GM23338 (cell line): ENCODE data around the gene SMG9.

Experiments used
- CREB1 ChIP-seq: fragments of 250-450 bp; sonication (Bioruptor Pico); IDR thresholded peaks from 2 replicates; pipeline ENCODE4 v1.5.0; 2020; ENCODE audit warnings: low read depth, mild to moderate bottlenecking, moderate library complexity
- ETS1 ChIP-seq: IDR thresholded peaks from 2 replicates; pipeline ENCODE4 v1.6.1; 2016; ENCODE audit warnings: antibody characterized with exemption
- EZH2 ChIP-seq: fragments of 200-600 bp; sonication (generic); IDR thresholded peaks from one replicate; pipeline ENCODE4 v1.8.0; 2017; ENCODE audit warnings: antibody characterized with exemption, mild to moderate bottlenecking, low read depth; ENCODE audit not compliant: unreplicated experiment
- EZH2phosphoT487 ChIP-seq: fragments of 200-600 bp; sonication (generic); IDR thresholded peaks from one replicate; pipeline ENCODE4 v1.8.1; 2018; ENCODE audit warnings: antibody characterized with exemption; ENCODE audit not compliant: unreplicated experiment
- NANOG ChIP-seq: IDR thresholded peaks from 2 replicates; pipeline ENCODE4 v1.6.1; 2016; ENCODE audit warnings: antibody characterized with exemption, borderline replicate concordance
- POLR2AphosphoS5 ChIP-seq: IDR thresholded peaks from 2 replicates; pipeline ENCODE4 v1.6.1; 2016; ENCODE audit warnings: antibody characterized with exemption, low read depth
- TF ChIP-seq, protein P1 (sequence below), 2 experiments: fragments of 200-600 bp in 1 of 2; sonication (generic) in 1 of 2; conservative IDR thresholded peaks; 2 replicates each; pipeline versions ENCODE4 v1.5.1 to v1.6.1; 2016 to 2017; ENCODE audit warnings: antibody characterized with exemption in 2 of 2, low read depth in 2 of 2, mild to moderate bottlenecking in 2 of 2, moderate library complexity in 1 of 2
- TF ChIP-seq, protein P2 (sequence below): IDR thresholded peaks from one replicate; pipeline ENCODE4 v1.6.1; 2018; ENCODE audit warnings: antibody characterized with exemption; ENCODE audit not compliant: unreplicated experiment

DNA sequence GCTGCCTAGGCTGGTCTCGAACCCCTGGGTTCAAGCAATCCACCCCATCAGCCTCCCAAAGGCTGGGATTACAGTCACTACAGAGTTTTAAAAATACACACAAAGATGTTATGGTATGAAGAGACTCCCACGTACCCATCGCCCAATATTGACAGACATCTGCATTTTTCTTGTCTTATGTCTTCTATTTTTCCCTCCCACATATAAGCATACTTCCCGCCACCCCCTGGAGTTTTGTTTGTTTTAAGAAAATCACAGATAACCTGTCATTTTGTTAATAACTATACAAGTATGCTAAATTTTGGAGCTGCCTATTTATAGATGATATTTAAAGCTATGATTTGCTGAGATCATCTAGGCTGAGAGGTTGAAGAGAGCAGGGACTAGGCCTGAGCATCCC is 6.2 kb upstream of the SMG9 start:
- TF ChIP-seq, protein P1, sequence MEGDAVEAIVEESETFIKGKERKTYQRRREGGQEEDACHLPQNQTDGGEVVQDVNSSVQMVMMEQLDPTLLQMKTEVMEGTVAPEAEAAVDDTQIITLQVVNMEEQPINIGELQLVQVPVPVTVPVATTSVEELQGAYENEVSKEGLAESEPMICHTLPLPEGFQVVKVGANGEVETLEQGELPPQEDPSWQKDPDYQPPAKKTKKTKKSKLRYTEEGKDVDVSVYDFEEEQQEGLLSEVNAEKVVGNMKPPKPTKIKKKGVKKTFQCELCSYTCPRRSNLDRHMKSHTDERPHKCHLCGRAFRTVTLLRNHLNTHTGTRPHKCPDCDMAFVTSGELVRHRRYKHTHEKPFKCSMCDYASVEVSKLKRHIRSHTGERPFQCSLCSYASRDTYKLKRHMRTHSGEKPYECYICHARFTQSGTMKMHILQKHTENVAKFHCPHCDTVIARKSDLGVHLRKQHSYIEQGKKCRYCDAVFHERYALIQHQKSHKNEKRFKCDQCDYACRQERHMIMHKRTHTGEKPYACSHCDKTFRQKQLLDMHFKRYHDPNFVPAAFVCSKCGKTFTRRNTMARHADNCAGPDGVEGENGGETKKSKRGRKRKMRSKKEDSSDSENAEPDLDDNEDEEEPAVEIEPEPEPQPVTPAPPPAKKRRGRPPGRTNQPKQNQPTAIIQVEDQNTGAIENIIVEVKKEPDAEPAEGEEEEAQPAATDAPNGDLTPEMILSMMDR (conservative IDR thresholded peaks at IDR 0.05; ENCODE audit: low read depth in 2 of 2): no peak
- TF ChIP-seq EZH2 (no peak), POLR2AphosphoS5 (no peak), EZH2phosphoT487 (no peak), CREB1 (CRISPR knock-in tag) (no peak), NANOG (no peak), ETS1 (no peak)
- TF ChIP-seq, protein P2, sequence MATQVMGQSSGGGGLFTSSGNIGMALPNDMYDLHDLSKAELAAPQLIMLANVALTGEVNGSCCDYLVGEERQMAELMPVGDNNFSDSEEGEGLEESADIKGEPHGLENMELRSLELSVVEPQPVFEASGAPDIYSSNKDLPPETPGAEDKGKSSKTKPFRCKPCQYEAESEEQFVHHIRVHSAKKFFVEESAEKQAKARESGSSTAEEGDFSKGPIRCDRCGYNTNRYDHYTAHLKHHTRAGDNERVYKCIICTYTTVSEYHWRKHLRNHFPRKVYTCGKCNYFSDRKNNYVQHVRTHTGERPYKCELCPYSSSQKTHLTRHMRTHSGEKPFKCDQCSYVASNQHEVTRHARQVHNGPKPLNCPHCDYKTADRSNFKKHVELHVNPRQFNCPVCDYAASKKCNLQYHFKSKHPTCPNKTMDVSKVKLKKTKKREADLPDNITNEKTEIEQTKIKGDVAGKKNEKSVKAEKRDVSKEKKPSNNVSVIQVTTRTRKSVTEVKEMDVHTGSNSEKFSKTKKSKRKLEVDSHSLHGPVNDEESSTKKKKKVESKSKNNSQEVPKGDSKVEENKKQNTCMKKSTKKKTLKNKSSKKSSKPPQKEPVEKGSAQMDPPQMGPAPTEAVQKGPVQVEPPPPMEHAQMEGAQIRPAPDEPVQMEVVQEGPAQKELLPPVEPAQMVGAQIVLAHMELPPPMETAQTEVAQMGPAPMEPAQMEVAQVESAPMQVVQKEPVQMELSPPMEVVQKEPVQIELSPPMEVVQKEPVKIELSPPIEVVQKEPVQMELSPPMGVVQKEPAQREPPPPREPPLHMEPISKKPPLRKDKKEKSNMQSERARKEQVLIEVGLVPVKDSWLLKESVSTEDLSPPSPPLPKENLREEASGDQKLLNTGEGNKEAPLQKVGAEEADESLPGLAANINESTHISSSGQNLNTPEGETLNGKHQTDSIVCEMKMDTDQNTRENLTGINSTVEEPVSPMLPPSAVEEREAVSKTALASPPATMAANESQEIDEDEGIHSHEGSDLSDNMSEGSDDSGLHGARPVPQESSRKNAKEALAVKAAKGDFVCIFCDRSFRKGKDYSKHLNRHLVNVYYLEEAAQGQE: no peak
